Astrocyte of the cerebellum (primary cell): Measurements from ENCODE around the gene PPM1B.

Source experiments
- DNase-seq: peaks from one replicate; pipeline ENCODE4 v3.0.0-alpha.2; 2011; ENCODE audit warnings: low read depth
- H3K4me3 ChIP-seq: 2 replicates; pipeline ENCODE4 v1.5.1; 2011; ENCODE audit warnings: mild to moderate bottlenecking, low read depth, low read length, moderate library complexity
- in situ Hi-C: cut with HindIII; loops from 2 replicates; pipeline ENCODE4 v1.10.0; 2017; ENCODE audit warnings: low sequenced_read_pairs
- TF ChIP-seq, protein P1 (sequence below): IDR thresholded peaks from 2 replicates; pipeline ENCODE4 v1.5.1; 2012; ENCODE audit warnings: low read length, low read depth, moderate library complexity, mild to moderate bottlenecking; ENCODE audit errors: missing control alignments

The PPM1B gene

DNA sequence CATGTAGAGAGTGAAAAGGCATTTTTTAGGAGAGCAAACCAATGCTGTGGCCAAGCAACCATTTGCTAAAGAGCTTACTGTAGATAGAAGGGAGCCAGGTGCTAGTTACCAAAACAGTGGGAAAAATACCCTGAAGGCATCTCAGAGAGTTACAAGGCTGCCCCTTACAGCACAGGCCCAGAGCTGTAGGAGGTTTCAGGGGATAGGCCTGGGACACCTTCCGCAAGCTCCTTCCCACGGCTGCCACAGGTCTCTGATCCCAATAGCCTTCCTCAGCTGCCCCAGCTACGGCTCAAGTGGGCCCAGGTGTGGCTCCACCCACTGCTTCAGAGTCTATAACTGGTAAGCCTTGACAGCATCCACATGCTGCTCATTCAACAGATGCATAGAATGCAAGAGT, 18.2 kb upstream of the PPM1B start:
- no peak overlapping the region for H3K4me3 ChIP-seq
- in situ Hi-C loops, result no loop called here
- TF ChIP-seq, protein P1, sequence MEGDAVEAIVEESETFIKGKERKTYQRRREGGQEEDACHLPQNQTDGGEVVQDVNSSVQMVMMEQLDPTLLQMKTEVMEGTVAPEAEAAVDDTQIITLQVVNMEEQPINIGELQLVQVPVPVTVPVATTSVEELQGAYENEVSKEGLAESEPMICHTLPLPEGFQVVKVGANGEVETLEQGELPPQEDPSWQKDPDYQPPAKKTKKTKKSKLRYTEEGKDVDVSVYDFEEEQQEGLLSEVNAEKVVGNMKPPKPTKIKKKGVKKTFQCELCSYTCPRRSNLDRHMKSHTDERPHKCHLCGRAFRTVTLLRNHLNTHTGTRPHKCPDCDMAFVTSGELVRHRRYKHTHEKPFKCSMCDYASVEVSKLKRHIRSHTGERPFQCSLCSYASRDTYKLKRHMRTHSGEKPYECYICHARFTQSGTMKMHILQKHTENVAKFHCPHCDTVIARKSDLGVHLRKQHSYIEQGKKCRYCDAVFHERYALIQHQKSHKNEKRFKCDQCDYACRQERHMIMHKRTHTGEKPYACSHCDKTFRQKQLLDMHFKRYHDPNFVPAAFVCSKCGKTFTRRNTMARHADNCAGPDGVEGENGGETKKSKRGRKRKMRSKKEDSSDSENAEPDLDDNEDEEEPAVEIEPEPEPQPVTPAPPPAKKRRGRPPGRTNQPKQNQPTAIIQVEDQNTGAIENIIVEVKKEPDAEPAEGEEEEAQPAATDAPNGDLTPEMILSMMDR, result no peak
- no peak for DNase-seq

- H3K4me3 ChIP-seq, result no peak overlapping the region
- in situ Hi-C loops, result no loop called here
- no peak for DNase-seq
- TF ChIP-seq, protein P1, result no peak
These were observed 15.6 kb upstream of the PPM1B start for GRCh38 chr2:44152865-44153669.

GRCh38 chr2:44155666-44156446, 12.8 kb upstream of the PPM1B start:
- no peak overlapping the region for H3K4me3 ChIP-seq
- no peak for DNase-seq
- in situ Hi-C loops, result no loop called here
- TF ChIP-seq, protein P1, result no peak

DNA sequence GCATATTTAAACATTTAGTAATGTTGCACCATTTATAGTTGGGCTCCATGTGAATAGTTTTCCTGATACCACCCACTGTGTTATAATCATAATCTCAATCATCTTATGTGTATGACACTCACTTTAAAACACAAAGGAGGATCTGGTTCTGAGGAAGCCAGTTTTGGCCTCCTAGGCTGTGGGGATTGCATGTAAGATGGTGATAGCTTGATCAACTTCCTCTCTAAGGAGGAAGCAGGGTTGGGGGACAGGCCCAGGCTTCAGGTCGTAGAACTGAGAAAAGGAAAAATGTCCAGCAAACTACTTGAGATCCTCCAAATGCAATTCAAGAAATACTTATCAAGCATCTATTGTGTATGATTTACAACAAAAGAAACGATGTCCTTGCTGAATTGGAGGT, 4.9 kb upstream of the PPM1B start:
- TF ChIP-seq, protein P1, result no peak
- in situ Hi-C loops, result no loop called here
- H3K4me3 ChIP-seq, result no peak overlapping the region
- no peak for DNase-seq

GRCh38 chr2:44164617-44165016, 4.1 kb upstream of the PPM1B start:
- no peak overlapping the region for H3K4me3 ChIP-seq
- TF ChIP-seq, protein P1, result no peak
- no peak for DNase-seq
- in situ Hi-C loops, result no loop called here

DNA sequence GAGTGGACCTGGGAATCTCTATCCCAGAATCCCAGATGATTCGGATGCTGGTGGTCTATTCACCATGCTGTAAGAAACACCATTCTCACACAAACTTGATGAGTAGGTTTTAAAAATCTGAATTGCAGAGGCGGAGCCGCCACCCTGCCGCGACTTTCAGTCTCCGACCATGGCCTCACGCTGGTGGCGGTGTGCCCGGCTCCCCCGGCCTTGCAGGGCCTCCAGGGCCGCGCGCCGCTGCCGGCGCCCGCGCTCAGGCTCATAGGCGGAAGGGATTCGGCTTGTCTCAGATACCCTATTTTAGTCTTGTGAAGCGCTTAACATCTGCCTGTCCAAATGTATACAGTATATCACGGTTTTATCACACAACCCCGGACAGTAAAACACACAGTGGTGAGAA, 2.6 kb upstream of the PPM1B start:
- DNase-seq, result no peak
- in situ Hi-C loops, result no loop called here
- TF ChIP-seq, protein P1, result no peak
- no peak overlapping the region for H3K4me3 ChIP-seq
